HG03025 (cell line): ENCODE results near the gene ASB18.

Experiments used
- ATAC-seq: cut with Tn5 transposase; IDR thresholded peaks from one replicate; pipeline ENCODE4 v1.9.1; 2021; ENCODE audit warnings: mild to moderate bottlenecking, moderate library complexity; ENCODE audit not compliant: unreplicated experiment, low FRiP score

The ASB18 gene

GRCh38 chr2:236176951-236177350 lies 87.3 kb downstream of the ASB18 start:
- no peak for ATAC-seq

GRCh38 chr2:236176417-236176816 lies 87.8 kb downstream of the ASB18 start:
- ATAC-seq: no peak

- ATAC-seq: no peak
Measured at GRCh38 chr2:236175548-236176150, 88.6 kb downstream of the ASB18 start.

GRCh38 chr2:236173729-236174607 lies 90.2 kb downstream of the ASB18 start:
- no peak for ATAC-seq

GRCh38 chr2:236173036-236173728 lies 91.0 kb downstream of the ASB18 start:
- ATAC-seq: no peak

- ATAC-seq: no peak
Measured at GRCh38 chr2:236172255-236173035, 91.8 kb downstream of the ASB18 start.

GRCh38 chr2:236171680-236172254 lies 92.4 kb downstream of the ASB18 start:
- no peak for ATAC-seq

- ATAC-seq: no peak
Measured at GRCh38 chr2:236171181-236171679, 93.0 kb downstream of the ASB18 start.

GRCh38 chr2:236170590-236171165 lies 93.5 kb downstream of the ASB18 start:
- ATAC-seq: no peak

- ATAC-seq: no peak
Measured at GRCh38 chr2:236169741-236170589, 94.2 kb downstream of the ASB18 start.

- no peak for ATAC-seq
Measured at GRCh38 chr2:236169151-236169721, 95.0 kb downstream of the ASB18 start.

GRCh38 chr2:236168110-236169080 lies 95.8 kb downstream of the ASB18 start, which contains the start of gene GBX2:
Gene GBX2, minus strand, starts transcription at chr2:236168386. Its CDS starts 415 bp downstream, at chr2:236167971.
- no peak for ATAC-seq

- no peak for ATAC-seq
Measured at GRCh38 chr2:236167297-236168109, 96.7 kb downstream of the ASB18 start.

GRCh38 chr2:236166796-236167296 lies 97.4 kb downstream of the ASB18 start:
- no peak for ATAC-seq

GRCh38 chr2:236165842-236166795 lies 98.1 kb downstream of the ASB18 start:
- no peak for ATAC-seq
